ENCODE measurements around the gene LIMA1. TPM values are rescaled to one million over a fixed set of nuclear protein-coding genes. Genes with fewer than 3 reads are reported as not detected.

LIMA1 gene
- total and polyA plus RNA-seq, 12 donors, result 10.6 to 34.4 (median 16.2) TPM

DNA sequence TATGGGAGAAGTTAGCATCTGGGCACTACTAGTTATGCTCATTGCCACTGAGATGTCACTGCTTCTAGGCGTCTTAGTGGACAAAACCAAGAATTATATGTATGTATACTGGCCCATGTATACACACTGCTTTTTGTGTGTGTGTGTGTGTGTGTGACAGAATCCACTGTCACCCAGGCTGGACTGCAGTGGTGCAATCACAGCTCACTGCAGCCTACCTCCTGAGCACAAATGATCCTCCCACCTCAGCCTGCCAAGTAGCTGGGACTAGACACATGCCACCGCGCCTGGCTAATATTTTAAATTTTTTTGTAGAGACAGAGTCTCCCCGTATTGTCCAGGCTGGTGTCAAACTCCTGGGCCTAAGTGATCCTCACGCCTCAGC lies 25.2 kb downstream of the LIMA1 start:
- Histone ChIP-seq H3K36me3 (no peaks in the 10 kb centered on the region), H3K27ac (peak overlapping the region; percentile 28 to 73 (median 50)), H3K4me1 (peaks cover 10 to 52% (median 44%) of the 10 kb centered on the region in 9 donors), H3K27me3 (no peaks in the 10 kb centered on the region), H3K4me3 (no peak overlapping the region), H3K9me3 (no peaks in the 10 kb centered on the region)
- no peak for TF ChIP-seq CTCF (IDR thresholded peaks at IDR 0.05)
- intact Hi-C loops (cut with DNase I), result no loop called here
- ATAC-seq, result peak in 7 of 8 donors; percentile 40 to 79 (median 75)
- 50 to 58% methylated on average over 5 of the region's 5 CpGs for WGBS, 2 donors
- peak; percentile 18 to 25 for DNase-seq

DNA sequence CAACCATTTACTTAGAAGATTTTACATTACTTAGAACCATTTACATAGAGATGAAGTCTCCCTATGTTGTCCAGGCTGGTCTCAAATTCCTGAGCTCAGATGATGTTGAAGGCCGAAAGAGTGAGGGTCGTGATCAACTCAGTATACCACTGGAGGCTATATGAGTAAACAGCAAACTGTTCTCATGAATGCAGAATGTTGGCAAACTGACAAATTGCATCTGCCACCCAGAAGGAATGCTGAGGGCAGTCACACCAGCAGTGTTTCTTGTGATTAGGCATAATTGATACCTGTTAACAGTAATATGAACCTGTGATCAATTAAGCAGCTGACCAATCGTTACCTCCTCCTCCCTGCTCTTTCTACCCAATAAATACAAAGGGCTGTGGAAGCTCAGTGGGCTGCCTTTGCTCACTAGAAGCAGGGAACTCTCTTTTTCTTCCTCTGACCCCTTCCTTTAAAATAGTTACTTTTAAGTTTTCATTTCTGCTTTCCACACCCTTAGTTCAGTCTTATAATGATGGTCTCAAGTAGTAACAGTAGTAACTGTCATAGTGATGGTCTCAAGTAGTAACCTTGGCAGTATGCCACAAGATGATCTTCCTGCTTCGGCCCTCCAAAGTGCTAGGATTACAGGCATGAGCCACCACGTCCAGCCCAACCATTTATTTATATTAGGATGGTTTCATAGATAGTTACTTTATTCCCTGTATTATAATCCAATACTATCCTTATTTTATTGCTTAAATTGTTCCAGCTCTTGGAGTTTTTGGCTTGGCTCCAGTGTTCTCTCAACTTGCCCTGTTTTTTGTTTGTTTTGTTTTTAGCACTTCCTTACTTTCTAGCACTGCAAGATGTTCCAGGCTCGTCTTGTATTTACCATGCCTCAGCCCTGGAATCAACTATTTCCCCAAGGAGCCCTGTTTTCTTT lies 25.8 kb downstream of the LIMA1 start:
- peak in 7 of 8 donors; percentile 26 to 82 (median 53) for ATAC-seq
- Histone ChIP-seq H3K27me3 (no peaks in the 10 kb centered on the region), H3K27ac (peak overlapping the region; percentile 28 to 73 (median 50)), H3K4me1 (peaks cover 10 to 51% (median 37%) of the 10 kb centered on the region in 9 donors), H3K36me3 (no peaks in the 10 kb centered on the region), H3K9me3 (no peaks in the 10 kb centered on the region), H3K4me3 (no peak overlapping the region)
- no peak for TF ChIP-seq CTCF (IDR thresholded peaks at IDR 0.05)
- intact Hi-C loops (cut with DNase I), result no loop called here
- WGBS, 2 donors, result 41 to 42% methylated on average over 6 of the region's 6 CpGs
- DNase-seq, result peak in 1 of 2 donors; percentile 36

DNA sequence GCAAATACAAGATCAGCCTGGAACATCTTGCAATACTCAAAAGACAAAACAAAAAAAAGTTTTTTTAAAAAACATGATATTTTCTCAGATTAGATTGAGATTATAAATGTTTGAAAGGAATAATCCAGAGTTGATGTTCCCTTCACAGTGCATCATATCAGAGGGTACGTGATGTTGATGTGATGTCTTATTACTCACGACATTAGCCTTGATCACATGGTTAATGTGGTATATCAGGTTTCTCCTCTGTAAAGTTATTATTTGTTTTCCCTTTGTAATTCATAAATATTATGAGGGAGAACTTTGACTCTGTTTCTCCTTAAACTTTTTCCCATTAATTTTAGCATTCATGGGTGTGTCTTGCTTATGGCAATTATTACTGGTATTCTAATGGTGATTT lies 26.6 kb downstream of the LIMA1 start:
- Histone ChIP-seq H3K4me1 (peaks cover 10 to 52% (median 42%) of the 10 kb centered on the region in 9 donors), H3K9me3 (no peaks in the 10 kb centered on the region), H3K27me3 (no peaks in the 10 kb centered on the region), H3K4me3 (no peak overlapping the region), H3K27ac (peak overlapping the region in 1 of 10 donors; percentile 73), H3K36me3 (no peaks in the 10 kb centered on the region)
- 94 to 95% methylated on average over 2 of the region's 2 CpGs for WGBS, 2 donors
- intact Hi-C loops (cut with DNase I), result no loop called here
- TF ChIP-seq CTCF (IDR thresholded peaks at IDR 0.05), result no peak
- no peak for DNase-seq
- ATAC-seq, result no peak

GRCh38 chr12:50252977-50253602 lies 30.2 kb downstream of the LIMA1 start:
- Histone ChIP-seq H3K27me3 (no peaks in the 10 kb centered on the region), H3K4me3 (no peak overlapping the region), H3K36me3 (peaks cover 0 to 9% (median 0%) of the 10 kb centered on the region in 9 donors), H3K9me3 (no peaks in the 10 kb centered on the region), H3K4me1 (peaks cover 9 to 52% (median 38%) of the 10 kb centered on the region in 9 donors), H3K27ac (no peak overlapping the region)
- intact Hi-C loops (cut with DNase I), result no loop called here
- no peak for DNase-seq
- 95% methylated on average over 6 of the region's 6 CpGs for WGBS, 2 donors
- no peak for ATAC-seq
- TF ChIP-seq CTCF (IDR thresholded peaks at IDR 0.05), result no peak
